ENCODE measurements around the gene KRT6C.
"Not testable (repeated sequence)": the region's sequence is repeated elsewhere in the genome, so short reads cannot be mapped to it uniquely, and the experiment has no call there.

KRT6C gene

GRCh38 chr12:52455821-52456220, 17.8 kb downstream of the KRT6C start:
- DNase-seq (ENCODE audit: low read depth), result no peak

- DNase-seq (ENCODE audit: low read depth), result no peak
Measured at GRCh38 chr12:52454411-52455201, 19.0 kb downstream of the KRT6C start.

- no peak for DNase-seq (ENCODE audit: low read depth)
Measured at GRCh38 chr12:52452101-52452500, 21.5 kb downstream of the KRT6C start, which contains the start of gene KRT6B. Gene KRT6B (minus strand): TSS chr12:52452146. CDS start chr12:52452078, 68 bp downstream.

- DNase-seq (ENCODE audit: low read depth), result no peak
Measured at GRCh38 chr12:52448228-52448627, 25.4 kb downstream of the KRT6C start.

GRCh38 chr12:52447196-52447595, 26.4 kb downstream of the KRT6C start:
- not testable (repeated sequence) for DNase-seq (ENCODE audit: low read depth)

GRCh38 chr12:52446367-52447045, 27.1 kb downstream of the KRT6C start:
- DNase-seq (ENCODE audit: low read depth), result no peak

- no peak for DNase-seq (ENCODE audit: low read depth)
Measured at GRCh38 chr12:52445876-52446275, 27.7 kb downstream of the KRT6C start.

- no peak for DNase-seq (ENCODE audit: low read depth)
Measured at GRCh38 chr12:52444647-52445595, 28.7 kb downstream of the KRT6C start.

GRCh38 chr12:52443966-52444365, 29.6 kb downstream of the KRT6C start:
- DNase-seq (ENCODE audit: low read depth), result no peak

GRCh38 chr12:52442600-52443061, 31.0 kb downstream of the KRT6C start:
- peak; percentile 50 for DNase-seq (ENCODE audit: low read depth)

- DNase-seq (ENCODE audit: low read depth), result no peak
Measured at GRCh38 chr12:52441320-52441911, 32.2 kb downstream of the KRT6C start.

GRCh38 chr12:52440821-52441319, 32.7 kb downstream of the KRT6C start:
- DNase-seq (ENCODE audit: low read depth), result peak; percentile 32

GRCh38 chr12:52439845-52440244, 33.8 kb downstream of the KRT6C start:
- DNase-seq (ENCODE audit: low read depth), result no peak

- no peak for DNase-seq (ENCODE audit: low read depth)
Measured at GRCh38 chr12:52439420-52439819, 34.2 kb downstream of the KRT6C start.

- no peak for DNase-seq (ENCODE audit: low read depth)
Measured at GRCh38 chr12:52438305-52439301, 35.0 kb downstream of the KRT6C start.

GRCh38 chr12:52437508-52437907, 36.1 kb downstream of the KRT6C start:
- DNase-seq (ENCODE audit: low read depth), result no peak

GRCh38 chr12:52436828-52437474, 36.7 kb downstream of the KRT6C start:
- no peak for DNase-seq (ENCODE audit: low read depth)

- DNase-seq (ENCODE audit: low read depth), result no peak
Measured at GRCh38 chr12:52436000-52436827, 37.4 kb downstream of the KRT6C start.

- DNase-seq (ENCODE audit: low read depth), result no peak
Measured at GRCh38 chr12:52435659-52435999, 38.0 kb downstream of the KRT6C start.
